EL (cell line): ENCODE results near the gene RAPGEF1.

Source experiments
- DNase-seq: peaks from one replicate; pipeline ENCODE4 v3.0.0-alpha.2; 2016

RAPGEF1 gene

DNA sequence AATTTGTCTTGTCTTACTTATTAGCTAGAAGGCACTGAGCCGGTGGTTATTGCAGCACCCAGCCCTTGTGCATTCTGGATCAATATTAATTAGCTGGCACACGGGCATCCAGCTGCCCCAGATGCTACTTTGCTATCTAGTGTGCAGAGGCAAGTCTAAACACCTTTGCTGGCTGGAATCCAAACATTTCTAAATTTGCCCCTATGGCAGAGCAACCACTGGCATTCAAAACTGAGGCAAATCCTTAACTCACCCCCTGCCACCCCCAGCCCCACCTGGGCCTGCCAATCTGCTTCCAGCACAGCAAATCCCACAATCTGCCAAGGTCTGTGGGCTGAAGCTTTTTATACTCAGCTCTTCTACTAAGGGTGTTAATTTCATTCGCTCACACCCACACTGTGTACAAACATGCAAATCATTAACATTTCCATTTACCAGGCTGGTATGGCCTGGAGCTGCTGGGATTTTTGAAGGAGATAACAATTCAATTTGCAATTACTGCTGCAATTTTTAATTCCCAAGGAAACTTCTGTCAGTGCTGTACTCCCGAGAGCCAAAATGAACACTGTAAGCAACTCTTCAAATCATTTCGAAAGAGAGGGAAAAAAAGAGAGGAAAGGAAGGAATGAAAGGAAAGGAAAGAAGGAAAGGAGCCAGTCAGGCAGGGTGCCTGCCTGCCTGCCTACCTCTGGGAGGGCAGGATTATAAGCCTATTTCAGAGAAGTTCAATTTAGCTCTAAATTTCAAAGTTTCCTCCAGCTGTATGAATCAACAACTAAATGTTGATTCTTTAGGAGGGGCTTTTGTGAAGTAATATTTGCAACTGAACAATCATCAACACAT lies 35.5 kb downstream of the RAPGEF1 start:
- no peak for DNase-seq

DNA sequence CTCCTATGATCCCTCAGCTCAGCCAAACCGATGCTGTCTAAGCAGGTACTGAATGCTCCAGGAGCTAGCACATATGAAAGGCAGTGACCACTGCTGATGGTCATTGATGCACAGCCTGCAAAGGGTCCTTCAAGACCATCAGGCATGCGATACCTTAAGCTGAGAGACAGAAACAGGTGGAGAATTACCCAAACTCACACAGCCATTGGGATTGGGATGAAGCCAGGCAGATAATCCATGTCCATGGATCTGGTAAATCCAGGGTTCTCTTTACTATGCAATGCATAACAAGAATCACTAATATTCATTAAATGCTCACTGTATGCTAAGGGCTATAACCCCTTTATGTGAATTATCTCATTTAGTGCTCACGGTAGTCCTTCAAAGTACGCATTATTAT lies 36.2 kb downstream of the RAPGEF1 start:
- DNase-seq: no peak

DNA sequence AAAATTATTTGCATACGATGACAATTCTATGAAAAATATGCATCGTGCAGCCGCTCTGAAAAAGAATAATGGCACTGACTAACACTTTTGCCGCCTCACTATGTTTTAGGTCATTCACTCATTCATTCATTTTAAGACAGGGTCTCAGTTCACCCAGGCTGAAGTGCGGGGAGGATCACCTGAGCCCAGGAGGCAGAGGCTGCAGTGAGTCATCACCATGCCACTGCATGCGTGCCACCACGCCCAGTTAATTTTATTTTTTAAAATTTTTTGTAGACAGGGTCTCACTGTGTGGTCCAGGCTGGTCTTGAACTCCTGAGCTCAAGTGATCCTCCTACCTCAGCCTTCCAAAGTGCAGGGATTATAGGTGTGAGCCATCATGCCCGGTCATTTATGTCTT lies 37.0 kb downstream of the RAPGEF1 start:
- no peak for DNase-seq

DNA sequence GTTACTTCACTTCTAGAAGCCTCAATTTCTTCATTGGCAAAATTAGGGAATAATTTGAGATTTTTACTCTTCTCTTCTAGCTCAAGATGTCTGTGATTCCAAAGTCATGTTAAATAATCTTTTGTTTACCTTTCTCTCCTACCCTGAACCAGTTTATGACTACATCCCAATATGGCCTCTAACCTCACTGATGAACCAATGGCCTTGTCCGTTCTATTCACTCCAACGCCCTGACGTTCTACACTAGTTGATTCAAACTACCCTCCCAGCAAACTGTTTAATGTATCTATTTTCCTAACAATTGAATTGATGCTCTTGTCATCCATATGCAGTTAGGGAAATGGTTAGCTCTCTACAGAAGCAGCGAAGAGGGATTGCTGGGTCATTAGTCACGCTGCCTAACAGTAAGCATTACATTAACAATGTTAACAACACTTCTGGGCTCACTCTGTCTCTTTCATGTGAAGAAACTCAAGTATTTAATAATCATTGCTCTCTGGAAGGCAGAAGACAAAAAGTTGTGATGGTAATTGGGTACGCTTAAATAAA lies 38.0 kb downstream of the RAPGEF1 start:
- DNase-seq: no peak

DNA sequence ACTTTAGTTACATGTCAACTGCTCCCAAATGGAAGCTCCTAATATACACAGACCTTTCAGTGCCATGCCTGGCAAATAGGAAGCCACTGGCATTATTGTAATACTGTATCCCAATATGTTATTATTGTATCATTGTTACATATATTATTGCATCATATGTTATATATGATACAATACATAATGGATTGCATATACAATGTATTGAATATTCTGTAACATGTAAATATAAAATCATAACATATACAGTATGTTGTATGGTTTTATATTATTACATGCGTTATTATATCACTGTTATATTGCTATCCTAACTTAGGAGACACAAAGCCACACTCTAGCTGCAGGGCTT lies 38.5 kb downstream of the RAPGEF1 start:
- DNase-seq: no peak

DNA sequence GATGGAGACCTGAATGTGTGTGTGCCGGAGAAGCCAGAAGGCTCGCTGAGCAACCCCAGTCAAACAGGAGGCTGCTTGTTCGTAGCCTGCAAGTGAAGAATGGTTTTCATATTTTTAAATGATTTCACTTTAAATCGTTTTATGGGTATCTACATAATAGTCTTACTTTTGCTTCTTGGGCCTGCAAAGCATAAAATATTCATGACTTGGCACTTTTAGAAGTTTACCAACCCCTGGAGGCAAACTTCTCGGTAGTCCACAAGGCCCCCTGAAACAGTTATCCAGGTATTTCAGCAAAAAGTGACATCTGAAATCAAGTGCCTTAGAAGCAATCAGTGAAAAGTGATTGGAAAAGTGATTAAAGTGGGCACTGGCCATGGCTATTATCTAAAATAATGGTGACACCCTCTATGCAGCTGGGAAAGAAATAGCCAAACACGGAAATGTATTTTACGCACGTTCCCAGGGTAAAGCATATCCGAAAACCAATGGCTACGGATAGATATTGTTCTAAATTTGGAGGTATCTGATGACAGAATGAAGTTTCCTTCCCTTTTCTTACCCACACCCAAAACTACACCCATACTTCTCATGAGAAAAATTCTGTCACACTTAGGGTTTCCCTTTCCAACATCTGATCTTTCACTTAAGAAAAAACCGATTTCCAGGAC lies 39.0 kb downstream of the RAPGEF1 start:
- DNase-seq: no peak

DNA sequence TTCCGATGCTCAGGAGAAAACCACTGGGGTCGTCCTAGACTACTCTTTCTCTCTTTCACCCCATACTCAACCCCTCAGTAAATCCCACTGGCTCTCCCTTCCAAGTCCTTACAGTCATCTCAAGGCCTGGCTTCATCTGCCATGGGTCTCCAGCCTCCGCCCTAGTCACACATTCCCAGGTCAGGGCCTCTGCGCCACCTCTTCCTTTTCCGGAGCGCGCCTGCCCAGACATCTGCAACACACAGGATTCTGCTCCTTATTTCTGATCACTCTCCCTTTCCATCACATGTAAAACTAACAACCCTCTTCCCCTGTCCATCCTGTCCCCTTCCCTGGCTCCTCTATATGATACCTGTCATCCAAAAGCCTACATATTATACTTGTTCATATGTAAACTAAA lies 39.8 kb downstream of the RAPGEF1 start:
- DNase-seq: no peak

DNA sequence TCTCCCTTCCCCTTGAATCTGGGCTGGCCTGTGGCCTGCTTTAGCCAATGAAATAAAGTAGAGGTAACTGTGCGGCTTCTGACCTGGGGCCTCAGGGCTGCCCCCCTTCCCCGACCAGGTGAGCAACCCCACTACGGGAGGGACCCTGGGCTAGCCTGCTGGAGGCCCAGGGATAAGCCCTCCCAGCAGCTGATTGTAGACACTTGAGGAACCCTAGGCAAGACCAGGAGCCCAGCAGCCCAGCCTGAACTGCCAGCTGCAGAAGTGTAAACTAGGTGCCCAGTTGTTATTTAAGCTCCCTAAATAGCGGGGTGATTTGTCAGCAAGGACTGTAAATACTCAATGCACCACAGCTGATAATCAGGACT lies 41.3 kb downstream of the RAPGEF1 start:
- no peak for DNase-seq

DNA sequence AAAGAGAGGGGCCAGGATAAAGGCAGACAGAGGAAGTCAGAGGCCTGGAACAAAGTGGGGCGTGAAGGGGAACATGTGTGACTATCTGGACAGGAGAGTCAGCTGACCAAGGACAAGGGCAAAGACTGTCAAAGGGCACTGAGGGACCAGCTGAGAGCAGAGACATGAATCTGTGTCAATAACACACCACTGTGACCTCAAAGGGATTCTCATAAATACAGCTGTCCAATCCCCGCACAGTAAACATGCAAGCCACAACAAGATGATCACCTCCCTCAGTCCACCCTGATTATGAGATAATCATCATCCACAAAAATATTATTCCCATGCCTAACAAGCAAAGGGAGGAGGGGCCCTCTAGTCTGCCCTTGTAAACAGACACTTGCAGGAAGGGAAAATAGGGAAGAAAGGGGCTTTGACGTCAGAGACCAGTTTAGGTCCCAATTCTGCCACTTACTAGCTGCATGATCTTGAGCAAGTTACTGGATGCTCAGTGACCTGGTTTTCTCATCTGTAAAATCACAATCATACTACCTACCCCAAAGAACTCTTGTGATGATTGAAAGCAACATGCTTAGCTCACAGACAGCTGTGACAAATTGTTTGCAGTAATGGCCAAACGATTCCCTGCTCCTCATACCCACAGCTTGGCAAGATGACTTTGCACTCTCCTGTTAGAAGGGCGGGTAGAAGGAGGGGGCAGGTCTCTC lies 41.8 kb downstream of the RAPGEF1 start:
- DNase-seq: no peak

DNA sequence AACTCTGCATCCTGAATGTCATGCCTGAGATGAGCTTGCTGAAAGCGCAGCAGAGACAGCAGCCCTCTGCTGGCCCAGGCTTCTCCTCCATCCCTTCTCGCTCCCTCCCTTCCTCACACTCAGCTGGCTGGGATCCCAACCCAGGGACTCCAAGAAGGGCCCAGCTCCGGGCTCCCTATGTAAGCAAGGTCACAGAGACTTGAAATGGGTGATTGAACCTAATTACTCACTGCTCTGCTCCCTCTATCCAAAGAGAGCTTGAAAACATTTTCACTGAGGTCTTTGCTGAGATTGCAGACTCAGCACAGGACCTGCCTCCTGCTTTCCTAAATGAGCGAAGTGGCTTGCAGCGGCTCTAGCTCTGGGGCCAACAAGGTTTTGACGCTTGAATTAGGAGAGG lies 42.8 kb downstream of the RAPGEF1 start:
- DNase-seq: no peak

DNA sequence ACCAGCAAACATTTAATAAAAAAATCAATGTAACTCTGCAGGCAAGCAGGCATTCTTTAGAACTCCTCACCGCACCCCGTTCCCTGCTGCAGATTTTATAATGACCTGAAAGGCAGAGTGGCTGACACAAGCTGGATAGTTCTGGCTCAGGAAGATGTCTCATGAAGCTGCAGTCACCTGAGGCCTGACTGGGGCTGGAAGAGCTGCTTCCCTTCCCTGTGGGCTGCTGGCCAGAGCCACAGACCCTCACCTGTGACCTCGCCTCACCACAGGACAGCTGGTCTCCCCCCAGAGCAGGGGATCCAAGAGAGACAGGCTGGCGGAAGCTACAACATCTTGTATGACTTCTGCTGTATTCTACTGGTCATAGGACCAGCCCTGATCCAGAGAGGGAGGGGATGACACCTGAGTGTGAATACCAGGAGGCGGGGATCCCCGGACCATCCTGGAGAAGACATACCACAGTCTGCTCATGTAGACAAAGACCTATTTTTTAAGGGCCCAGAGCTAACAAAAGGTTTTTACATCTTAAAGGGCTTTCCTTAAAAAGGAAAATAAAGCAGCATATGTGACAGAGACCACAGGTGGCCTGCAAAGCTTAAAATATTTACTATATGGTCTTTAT lies 43.9 kb downstream of the RAPGEF1 start:
- no peak for DNase-seq

DNA sequence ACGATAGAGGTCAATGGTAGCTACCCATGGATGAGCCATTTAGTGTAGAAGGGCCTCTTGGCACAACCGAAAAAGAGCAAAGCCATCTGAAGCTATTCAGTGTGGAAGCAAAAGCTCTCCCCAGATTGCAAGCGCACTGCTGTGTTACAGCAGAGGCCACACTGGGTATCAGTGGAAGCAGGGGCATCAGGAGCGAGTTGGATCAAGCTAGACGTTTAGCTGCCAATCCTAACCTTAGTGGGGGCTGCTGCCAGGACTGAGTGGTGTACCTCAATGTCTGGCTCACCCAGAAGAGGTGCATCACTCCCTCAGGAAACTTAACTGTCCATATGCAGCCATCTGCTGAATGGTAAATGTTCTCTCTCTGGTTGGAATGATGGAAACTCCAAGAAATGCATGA lies 44.5 kb downstream of the RAPGEF1 start:
- no peak for DNase-seq

DNA sequence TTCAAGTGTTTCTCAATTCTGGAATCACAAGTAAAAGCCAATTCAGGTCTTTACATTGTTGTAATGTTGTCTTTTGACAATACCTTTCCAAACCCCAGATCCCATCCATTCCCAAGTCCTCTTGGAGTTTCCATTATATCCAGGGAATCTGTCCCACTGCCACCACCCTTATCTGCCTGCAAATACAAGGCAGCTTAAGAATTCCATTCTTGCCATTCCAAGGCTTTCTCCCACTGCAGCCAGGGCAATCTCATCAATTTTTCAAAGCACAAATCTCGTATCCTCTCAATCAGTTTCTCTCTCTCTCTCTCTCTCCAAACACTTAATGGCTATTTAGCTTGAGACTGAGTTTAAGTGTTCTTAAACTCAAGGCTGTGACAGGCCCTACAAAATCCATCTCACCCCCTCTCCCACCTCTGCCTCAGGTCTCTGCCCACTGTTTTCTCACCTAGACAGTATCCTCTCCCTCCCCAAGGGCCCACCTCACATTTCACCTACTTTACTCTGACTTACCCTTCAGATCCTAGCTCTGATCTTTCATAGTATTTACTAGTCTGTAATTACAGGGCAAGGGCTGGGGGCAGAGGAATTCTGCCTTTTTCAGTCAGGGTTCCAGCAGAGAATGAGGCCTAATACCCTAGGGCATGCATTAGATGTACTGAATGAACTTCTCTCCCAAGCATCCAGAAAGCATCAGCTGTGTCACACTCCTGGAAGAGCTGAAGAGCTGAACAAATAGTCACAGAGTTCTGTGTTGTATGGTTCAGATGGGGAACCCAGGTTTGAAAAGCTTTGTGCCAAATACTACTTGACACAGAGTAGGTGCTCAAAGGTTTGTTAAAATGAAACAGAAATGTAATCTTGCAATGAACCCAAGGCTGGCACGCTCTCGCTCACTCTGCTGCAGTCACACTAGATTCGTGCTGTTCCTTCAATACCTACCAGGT lies 46.0 kb downstream of the RAPGEF1 start:
- DNase-seq: no peak

DNA sequence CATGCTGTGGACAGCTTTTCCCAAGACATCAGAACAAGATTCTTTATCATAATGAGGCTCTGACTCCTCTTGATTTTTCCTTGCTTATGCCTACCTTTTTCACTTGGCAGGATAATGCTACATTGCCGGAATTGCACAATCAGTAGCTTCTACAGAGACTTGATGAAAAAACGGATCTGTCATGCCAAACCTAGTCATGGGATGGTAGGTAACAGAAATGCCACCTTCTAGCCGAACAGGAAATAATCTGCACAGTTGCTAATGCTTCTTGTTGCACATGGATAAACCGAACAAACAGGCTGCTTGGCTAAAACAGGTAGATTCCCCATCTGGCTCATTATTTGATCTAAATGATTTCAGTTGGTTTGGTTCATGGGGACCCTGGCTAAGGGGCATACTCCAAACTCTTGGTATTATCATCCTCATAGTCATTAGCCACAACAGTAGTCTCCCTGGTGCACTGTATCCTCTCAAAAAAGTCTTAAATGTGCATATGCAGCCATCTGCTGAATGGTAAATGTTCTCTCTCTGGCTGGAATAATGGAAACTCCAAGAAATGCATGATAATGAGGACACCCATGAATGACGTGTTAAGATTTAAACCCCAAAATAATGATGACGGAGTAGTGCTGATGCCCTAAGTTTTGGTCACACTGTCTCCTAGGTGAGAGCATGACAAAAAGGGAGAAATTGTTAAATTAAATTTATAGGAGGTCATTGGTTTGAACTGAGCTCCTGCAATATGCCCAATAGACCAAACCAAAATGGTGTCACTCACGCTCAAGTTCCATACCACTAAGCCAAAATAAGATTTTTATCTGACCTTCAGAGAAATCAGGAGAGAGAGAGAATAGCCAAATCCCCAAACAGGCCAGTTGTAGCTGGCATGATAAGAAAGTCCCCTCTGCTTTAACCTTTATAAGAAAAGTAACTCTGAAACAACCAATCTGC lies 47.0 kb downstream of the RAPGEF1 start:
- DNase-seq: no peak

DNA sequence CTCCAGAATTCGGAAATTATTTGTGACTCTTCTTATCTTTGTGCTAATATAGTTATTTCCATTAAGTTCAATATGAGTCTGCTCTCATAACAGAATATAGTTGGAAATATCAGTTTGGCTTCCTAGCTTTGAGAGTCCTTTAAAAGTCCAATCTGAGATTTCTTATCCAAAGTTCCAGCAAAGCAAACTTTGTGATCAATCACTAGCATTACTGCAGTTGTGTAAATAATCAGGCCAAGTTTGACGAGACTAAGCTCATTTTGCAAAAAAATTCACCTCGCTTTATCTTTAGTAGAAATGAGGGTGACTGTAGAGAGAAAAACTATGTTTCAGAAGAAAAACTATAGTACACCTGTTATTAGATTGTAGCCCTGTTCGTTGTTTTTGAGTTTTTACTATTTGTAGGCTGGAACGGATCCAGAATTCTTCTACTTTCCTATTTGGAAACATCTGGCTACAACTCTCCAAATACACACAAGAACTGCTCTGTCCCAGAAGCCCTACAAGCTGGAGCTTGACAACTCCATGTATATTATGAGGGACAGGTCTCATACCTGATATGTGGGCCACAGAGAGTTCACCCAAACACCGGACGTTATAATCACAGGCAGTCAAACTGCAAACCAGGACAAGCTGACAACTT lies 47.8 kb downstream of the RAPGEF1 start:
- DNase-seq: no peak

DNA sequence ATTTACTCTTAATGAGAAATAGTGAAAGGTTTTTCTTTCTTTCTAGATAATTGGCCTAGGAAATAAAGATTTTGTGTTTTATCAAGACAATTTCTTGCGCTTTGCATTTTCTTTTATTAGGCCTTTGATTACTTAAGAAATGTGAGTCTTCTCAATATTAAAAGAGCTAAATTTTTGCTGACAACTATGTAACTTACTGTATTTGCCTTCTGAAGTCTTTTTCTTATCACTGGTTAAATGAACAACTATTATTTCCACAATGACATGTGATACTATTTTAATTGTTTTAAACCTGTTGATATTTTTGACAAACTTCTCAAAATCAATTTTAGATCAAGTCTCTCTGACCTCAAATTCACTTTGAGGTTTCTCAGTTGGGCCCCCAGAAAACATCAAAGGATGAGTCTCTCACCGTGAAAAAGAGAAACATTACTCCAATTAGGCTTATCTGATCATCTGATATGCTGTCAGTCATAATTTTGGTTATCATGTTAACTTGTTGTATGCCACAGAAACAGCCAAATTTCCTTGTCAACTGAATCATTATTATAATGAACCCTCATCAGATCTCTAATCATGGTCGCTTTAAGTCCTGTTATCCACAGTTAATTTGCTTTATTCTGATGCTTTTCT lies 48.8 kb downstream of the RAPGEF1 start:
- no peak for DNase-seq

DNA sequence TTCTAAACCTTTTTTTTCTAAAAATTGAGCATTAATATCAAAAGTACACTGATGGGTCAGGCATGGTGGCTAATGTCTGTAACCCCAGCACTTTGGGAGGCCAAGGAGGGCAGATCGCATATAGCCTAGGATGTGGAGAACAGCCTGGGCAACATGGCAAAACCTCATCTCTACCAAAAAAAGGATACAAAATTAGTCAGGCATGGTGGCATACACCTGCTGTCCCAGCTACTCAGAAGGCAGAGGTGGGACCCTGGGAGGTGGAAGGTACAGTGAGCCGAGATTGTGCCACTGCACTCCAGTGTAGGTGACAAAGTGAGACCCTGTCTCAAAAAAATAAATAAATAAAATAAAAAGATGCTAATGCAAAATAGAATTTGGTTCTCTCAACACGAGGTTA lies 49.4 kb downstream of the RAPGEF1 start:
- no peak for DNase-seq

DNA sequence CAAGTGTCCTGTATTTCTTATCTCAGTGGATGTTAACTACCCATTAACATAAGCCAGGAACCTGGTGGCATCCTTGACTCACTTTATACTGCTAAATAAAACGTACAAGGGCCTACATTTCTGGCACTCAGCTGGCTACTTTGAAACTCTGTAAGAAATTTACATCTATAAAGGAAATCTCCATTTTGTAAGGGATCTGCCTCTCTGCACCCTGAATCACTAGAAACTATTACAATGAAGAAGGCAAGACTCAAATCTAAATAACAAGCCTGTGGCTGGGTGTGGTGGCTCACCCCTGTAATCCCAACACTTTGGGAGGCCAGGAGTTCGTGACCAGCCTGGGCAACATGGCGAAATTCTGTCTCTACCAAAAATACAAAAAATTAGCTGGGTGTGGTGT lies 51.5 kb downstream of the RAPGEF1 start:
- DNase-seq: no peak

DNA sequence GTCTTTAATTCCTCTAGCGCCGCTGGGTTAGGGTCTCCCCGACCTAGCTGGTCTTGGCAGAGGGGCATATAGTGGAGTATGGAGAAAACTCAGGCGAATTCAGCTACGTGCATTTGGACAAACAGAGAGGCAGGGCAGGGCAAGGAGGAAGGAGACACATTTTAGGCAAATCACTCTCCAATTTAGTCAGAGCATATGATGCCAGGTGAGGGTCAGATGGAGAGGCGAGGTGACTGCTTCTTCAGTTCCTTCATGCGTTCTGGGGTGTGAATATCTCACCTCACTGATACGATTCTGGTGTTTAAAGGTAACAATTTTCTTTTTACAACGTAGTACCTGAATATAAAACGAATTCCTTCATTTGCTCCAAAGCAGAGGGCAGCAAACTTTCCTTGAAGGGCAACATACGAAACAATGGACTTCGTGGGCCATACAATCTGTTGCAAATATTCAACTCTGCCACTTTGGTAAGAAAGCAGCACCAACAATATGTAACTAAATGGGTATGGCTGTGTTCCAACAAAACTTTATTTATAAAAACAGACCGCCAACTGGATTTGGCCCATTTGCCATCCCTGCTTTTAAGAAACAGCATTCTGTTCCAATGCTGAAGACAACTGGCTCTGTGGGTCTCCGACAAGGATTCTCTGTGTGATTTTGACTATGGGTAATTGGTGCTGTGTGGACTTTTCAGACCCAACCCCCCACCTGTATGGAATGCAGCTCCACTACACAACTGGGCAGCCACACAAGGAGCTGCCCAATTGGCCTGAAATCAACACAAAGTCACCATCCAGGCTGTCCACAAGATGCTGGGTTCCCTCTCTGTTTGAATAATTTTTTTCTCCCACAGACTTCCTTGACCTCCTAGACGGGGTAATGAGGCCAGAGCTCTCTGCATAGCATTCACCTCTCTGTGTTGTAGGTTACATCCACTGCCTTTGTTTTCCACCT lies 53.8 kb downstream of the RAPGEF1 start:
- no peak for DNase-seq
